GM21515 (cell line): ENCODE measurements around the gene GSG1L.

Experiments
- ATAC-seq: cut with Tn5 transposase; IDR thresholded peaks from one replicate; pipeline ENCODE4 v1.9.1; 2021; ENCODE audit not compliant: unreplicated experiment

Gene GSG1L

DNA sequence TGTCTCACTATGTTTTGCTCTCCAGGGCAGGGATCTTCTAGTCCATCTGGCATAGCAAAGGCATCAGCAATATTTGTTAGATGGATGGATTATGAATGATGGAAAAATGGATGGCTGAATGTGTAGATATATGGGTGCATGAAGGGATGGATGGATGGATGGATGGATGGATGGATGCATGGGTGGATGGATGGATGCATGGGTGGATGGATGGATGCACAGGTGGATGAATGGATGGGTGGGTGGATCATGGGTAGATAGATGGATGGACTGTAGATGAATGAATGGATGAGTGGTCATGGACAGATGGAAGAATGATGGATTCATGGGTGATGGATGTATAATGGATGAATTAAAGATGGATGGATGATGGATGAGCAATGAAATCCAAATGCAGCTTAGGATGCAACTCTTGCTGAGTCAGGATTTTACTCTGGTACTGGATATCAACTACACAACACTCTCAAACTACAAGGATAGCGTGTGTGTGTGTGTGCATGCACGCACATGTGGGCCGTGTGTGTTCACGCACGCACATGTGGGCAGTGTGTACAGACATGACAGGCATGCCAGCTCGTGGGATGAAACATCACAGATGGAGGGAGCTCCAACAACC lies 34.0 kb downstream of the GSG1L start:
- no peak for ATAC-seq

DNA sequence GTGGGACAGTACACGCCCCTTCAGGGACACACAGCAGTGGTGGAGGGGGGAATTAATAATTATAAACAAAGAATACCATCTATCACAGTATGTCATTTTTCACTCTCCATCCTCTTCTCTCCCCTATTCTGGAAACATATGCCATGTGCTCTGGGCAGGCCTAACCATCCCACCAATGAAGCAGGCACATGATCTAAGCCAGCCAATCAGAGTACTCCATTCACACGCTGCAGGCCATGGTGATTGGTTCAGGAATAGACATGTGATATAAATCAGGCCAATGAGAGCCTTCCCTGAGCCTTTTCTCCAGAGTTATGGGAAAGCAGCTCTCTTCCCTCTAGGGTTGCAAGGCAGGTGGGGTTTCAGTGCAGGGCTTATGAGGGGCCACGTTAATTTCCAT lies 36.5 kb downstream of the GSG1L start:
- no peak for ATAC-seq

DNA sequence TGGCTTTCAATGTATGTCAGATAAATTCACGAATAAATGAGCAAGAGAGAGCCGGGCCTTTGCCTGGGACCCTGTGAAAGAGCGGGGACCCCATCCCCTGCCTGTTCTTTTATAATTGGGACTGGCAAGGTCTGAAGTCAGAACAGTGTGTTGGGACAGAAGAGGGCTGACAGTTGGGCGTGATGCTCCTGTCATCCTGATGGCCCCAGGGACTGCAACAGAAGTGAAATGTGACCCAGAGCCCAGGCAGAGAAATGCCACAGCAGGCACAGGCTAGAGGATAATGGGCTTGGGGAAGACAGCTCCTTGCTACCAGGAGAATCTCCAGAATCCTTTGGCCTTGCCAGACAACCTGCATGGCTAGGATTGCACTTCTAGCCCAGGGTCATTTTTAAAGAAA lies 37.9 kb downstream of the GSG1L start:
- no peak for ATAC-seq

DNA sequence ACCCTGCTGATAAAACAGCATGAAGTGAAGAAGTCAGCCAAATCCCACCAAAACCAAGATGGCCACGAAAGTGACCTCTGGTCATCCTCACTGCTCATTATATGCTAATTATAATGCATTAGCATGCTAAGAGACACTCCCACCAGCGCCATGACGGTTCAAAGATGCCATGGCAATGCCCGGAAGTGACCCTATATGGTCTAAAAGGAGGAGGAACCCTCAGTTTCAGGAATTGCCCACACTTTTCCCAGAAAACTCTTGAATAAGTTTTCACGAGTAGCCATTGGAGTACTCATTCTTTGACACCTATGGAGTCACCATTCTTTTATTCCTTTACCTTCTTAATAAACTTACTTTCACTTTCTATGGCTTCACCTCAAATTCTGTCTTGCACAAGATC lies 44.3 kb downstream of the GSG1L start:
- no peak for ATAC-seq

DNA sequence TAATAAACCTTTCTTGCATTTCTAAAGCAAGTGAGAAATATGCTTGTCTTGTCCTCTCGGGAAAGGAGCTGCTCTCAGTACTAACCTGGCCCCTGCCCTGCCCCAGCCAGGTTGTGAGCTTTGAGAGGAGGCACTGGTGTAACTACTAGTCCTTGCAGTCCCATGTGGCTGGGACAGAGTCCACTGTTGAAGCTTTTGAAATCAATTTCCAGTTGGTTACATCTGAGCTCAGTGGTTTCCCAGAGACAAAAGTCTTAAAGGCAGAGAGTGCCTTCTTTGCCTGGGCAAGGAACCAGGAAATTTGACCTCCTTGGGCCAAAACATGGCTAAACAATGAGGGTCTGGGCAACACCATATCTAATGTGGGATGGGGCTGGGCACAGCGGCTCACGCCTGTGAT lies 48.7 kb downstream of the GSG1L start:
- no peak for ATAC-seq

DNA sequence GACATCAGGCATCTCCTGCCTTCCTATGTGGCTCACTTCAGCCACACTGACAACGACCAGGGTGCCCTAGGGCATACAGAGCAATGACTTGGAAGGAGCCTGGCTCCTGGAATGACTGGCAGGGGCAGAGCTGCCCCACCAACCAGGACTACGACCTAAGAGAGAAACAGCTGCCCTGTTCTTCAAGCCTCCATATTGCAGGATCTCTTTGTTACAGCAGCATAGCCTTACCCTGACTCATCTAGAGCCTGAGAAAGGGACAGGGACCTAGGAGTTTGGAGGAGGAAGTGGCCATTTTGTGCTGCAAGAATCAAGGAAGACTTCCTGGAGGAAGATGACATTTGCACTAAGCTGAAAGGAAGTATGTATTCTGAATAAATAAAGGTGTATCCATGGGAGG lies 49.6 kb downstream of the GSG1L start:
- no peak for ATAC-seq

DNA sequence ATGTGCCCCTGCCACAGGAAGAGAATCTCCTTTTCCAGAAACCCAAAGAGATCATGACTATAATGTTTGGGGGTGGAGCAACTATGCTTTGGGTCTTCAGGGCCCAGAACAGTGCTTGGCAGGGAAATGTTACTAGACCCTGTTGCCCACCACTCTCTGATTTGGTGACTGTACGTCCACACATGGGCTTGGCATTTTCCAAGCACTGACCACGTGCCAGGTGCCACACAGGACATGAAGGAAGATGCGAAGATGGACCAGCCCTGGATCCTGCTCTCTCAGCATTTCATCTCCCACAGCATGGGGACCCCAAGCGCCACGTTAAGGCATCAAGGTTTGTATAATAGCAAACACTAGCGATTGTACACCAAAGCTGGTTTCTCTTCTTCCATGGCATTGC lies 50.1 kb downstream of the GSG1L start:
- no peak for ATAC-seq

DNA sequence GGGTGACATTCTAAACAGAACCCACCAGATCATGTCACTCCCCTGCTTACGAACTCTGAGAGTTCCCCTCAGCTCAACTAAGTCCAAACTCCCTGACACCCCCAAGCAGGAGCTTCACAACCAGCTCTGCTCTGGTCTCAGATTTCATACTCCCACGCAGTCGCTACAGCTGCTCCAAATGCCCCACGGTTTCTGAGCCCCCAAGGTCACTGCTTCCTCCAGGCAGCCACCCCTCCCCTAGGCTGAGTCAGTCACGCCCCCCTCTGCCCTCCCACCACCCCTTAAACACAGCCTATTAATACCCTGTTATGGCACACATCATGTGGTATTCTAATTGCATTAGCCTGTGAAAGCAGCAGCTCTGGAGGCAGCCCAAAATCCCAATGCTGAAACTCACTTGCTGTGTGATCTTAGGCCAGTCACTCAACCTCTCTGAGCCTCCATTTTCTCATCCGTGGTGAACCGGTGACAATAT lies 51.5 kb downstream of the GSG1L start:
- no peak for ATAC-seq

DNA sequence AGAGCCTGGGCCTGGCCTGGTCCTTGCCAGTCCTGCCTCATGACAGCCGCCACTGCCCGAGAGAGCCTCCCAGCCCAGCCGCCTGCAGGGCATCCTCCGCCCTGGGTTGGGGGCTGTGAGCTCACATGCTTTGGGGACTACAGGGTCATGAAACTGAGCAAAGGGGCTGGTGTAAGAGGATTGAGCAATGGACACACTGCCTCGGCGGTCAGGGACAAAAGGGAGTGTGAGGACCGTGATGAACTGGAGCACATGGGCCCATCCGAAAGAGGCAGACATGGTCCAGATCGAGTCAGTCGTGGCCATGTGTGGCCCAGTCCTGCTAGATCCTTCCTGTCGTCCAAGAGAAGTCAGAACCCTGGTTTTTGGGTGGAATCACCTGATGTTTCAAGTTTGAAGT lies 52.3 kb downstream of the GSG1L start:
- no peak for ATAC-seq

DNA sequence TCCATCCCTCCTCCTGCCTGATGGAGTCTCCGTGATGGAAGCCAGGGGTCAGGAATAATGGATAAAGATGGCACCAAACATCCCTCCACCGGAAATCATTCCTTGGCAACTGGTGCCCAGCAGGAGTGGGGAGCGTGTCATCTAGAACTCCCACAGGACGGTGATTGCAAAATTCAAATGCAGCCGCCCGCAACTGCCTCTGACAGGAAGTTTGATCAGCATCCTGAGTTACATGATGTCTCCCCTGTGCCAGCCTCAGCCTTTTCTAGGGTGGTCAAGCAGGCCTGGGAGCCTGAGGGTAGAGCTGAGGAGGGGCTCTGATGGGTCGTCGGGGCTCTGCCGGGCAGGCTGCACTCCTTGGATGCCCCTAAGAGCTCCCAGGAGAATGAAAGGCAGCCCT lies 52.8 kb downstream of the GSG1L start:
- no peak for ATAC-seq

DNA sequence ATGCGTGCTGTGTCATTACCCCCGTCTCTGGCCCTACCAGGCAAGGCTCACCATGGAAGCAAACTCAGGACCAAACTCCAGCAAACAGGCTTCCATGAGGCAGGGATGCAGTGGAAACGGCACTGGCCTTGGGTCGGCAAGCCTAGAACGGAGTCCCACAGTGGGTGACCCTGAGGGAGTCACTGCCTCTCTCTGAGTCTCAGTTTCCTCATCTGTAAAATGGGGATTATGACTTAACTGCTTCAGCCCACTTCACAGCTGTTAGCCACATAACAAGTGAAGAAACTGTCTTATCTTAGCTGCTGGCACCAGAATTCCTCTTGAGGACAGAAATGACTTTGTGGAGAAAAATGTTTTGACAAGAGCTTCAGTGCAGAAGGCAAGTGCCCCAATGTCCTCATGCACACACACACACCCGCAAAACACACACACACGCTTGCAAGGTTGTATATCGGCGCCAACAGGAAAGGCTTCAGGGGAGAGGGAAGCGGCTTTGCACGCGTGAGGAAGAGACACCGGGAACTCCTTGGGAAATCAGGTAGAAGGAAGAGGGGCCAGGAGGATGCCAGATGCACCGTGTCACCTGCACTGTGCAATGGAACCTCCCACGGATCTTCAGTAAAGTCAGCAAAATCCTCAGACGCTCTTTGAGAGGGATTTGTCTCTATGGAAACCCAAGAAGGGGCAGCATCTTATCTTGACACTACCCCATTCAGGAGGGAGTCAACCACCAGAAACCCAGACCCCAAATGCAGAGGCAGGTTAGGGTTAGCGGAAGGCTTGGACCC lies 53.7 kb downstream of the GSG1L start:
- no peak for ATAC-seq

DNA sequence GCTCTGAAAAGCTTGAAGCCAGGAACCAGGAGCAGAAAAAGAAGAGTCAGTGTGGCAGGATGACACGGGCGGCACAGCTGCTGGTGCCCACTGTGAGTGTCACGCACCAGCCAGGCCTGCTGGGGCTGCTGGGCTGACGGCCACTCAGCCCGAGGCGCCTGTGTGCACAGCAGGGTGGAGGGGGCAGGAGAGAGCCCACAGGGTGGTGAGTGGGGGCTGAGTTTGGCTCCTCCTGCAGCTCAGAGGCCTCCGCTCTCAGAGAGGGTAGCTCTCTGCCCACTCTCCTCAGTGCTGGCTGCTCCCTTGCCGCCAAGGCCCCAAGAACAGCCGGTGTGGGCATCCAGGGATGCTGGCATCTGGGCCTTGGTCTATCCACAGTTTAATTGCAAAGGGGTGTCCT lies 59.6 kb downstream of the GSG1L start:
- no peak for ATAC-seq

DNA sequence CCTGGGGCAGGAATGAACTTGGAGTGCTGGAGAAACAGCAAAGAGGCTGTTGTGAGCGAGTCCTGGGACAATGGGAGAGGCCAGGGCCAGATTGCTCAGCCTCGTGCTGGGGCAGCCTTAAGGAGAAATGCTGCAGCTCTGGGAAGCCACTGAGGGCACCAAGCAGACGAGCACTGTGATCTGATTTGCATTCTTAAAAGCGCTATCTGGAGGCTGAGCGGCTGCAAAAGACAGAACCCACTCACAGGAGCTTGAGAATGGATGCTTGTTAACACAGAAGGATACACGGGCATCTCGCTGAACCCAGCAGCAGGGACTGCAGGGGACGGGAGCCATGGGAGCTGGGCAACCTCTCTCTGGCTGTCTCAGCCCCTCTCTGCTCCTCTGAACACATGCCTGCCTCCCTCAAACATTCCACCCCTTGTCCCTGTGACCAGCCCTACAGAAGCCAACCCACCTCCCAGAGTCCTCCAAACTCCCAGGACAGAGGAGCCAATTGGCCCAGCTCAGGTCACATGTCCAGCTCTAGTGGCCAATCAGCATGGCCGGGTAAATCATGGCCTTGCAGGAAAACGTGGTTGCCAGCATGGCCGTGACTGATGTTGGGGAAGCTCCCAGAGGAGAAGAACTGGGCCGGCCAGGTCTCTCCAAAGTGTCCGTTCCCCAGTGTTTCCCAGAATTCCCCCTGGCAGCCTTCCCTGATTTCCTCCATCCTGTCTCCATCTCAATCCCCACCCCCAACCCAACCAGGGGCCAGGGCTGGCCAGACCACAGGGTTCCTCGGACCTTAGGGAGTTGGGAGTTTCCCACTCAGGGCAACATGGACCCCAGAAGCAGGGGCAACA lies 60.3 kb downstream of the GSG1L start:
- no peak for ATAC-seq

DNA sequence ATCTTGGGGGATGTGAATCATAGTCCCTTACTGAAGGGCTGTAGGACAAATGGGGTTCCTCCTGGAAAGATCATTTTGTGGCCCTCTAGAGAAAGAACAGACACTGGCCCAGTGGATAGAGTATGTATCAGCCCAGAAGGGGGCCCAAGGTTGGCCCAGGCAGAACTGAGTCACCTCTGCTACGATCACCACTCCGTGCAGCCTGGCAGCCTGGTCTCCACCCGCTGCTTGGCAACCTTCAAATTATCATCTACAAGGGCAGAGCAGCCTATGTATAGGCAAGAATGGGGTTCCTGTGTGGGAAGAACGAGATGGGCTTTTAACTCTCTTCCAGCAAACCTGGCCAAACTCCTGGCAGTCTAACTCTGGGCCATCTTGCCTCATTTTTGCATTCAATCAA lies 61.9 kb downstream of the GSG1L start:
- ATAC-seq: no peak

DNA sequence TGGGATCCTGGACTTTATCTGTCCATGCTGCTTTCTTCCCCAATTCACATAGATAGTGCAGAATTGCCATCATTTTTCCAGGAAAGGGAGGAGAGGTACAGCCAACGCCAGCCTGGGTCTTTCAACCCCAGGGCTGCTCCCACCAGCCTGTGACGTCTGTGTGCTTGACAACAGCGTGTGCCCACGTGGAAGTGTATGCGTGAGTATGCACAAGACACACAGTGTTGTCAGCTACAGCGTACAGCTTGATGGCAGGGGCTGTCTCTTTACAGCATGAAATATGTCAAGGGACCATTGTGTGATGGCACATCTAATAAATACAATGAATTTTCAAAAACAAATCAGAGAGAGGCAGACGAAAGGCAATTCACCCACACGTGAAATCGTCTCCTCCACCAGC lies 62.3 kb downstream of the GSG1L start:
- no peak for ATAC-seq

DNA sequence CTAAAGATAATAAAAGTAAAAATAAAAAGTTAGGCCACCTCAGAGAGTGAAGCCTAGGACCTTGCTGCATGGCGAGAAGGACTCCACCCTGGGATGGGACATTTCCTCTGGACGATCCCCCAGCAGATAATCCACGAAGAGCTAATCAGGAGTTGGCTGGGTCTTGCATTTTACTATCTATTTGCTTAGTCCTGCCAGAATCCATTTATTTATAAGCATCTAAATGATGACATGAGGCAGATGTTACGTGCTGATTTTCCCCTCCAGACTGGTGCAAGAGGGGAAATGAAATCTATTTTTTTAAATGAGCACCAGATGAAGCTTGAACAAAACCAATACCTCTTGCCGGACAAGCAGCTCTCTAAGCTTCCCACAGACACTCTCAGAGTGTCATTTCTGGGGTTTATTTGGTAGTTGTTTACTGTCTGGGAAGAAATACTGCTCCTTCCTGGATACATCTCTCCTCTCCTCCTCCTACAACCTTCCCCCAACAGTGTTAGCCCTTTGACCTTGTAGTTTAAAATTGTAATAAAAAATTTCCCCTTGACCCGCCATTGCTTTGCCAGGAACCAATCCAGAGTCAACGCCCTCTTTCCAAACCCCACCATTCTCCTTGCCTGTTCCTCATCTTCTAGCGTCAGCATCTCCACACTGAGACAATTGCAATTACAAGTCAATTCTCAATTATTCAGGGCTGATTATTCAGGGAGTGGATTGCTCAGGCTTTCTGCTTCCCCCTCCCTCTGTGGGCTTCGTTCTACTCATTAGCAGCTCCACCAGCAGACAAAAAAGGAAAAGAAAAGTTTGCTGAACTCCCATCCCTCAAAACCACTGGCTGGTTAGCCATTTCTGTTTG lies 63.0 kb downstream of the GSG1L start:
- no peak for ATAC-seq

DNA sequence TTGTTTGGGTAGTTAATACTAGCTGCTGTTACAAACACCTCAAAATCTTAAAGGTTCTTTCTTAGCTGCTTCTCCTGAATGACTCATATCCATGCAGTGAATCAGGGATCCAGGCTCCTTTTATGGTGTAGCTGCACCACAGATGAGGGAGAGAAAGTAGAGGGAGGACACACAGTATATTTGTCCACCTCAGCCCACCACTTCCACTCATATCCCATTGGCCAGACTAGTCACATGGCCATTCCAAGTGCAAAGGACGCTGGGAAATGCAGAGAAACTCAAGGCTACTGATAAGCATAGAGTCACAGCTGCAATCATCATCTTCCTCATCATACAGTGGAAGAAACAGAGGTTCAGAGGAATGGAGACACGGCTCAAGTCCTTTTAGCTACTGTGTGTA lies 63.8 kb downstream of the GSG1L start:
- no peak for ATAC-seq

DNA sequence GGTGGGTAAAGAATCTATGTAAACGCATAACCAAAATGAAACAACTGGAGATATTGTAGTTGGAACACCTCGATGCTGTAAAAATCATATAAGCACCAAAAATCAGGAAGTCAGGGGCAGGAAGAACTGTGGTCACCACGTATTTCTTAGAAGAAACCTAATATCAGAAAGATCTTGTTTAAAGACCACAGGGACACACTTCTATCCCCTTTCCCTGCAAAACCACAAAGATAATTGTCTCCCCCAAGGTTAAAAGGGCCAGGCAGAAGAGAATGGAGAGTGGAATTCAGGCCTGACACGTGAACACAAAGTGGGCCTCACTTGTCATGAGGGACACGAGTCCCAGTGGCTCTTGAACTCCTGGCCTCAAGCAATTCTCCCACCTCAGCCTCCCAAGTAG lies 68.1 kb downstream of the GSG1L start:
- ATAC-seq: no peak

DNA sequence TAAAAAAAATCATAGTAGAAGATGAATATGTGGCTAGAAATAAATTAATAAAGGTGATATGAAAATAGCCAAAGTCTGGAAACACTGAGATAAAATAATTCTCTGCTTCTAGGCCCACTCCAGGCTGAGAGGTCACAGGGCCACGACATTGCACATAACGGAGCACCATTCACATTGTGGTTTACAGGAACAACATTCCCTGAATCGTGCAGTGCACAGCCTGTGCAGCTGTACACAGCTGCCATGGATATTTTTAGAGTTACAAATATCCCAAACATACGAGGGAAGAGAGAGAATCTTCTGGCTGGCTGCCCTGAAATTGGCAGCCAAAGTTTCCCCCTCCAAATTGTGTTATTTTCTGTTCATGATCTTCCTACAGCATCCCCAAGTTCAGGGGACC lies 68.8 kb downstream of the GSG1L start:
- ATAC-seq: no peak

DNA sequence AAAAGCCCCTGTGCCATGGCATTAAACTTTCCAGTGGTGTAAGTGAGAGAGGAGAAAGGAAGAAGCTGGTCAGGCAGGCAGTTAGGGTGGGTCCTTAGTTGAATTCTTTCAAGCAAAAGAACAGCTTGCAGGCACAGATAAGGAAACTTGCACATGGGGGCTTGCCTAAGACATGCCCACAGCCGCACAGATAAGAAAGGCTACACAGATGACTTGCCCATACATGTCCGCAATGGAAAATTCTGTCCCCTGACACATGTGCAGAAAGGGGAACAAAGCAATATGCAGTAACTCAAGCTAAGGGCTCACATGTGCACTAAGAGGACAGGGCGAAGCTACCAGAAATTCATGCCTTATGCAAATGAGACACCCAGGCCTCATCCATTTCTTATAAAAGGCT lies 69.9 kb downstream of the GSG1L start:
- ATAC-seq: no peak

DNA sequence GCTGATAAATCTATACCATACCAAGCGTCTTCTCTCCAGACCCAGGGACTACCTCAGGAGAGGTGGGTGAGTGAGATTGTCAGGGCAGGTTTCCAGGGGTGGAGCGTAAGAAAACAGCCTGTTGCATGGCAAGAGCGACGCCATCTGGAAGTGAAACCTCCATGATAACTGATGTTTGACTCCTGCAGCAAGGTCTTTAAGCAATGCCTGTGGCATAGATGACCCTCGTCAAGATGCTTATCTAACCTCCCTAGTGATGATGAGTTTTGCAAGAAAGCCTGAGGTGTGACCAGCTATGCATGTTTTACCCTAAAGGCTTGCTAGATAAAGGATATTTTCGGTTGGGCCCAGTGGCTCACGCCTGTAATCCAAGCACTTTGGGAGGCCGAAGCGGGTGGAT lies 71.6 kb downstream of the GSG1L start:
- ATAC-seq: no peak
